ENCODE measurements around the gene EVPL.
"Not testable (repeated sequence)": the region's sequence is repeated elsewhere in the genome, so short reads cannot be mapped to it uniquely, and the experiment has no call there.

EVPL gene

GRCh38 chr17:76027159-76027839 lies at the start of gene EVPL:
Gene EVPL (minus strand): TSS chr17:76027306. CDS start chr17:76027198, 108 bp downstream.
- DNase-seq = no peak

GRCh38 chr17:76076146-76076764 lies 49.1 kb upstream of the EVPL start:
- no peak for DNase-seq

GRCh38 chr17:76075364-76076145 lies 48.4 kb upstream of the EVPL start:
- DNase-seq = no peak

GRCh38 chr17:76074390-76075363 lies 47.6 kb upstream of the EVPL start, which contains the start of gene GALR2:
Gene GALR2 (plus strand): TSS chr17:76074781. CDS start chr17:76074884, 103 bp downstream.
- no peak for DNase-seq

GRCh38 chr17:76072148-76072858 lies 45.2 kb upstream of the EVPL start, which contains the start of gene SRP68:
Gene SRP68 (minus strand): TSS chr17:76072517. CDS start chr17:76072491, 26 bp downstream.
- DNase-seq = peak; percentile 20 to 97 (median 92)

- no peak for DNase-seq
Observed at GRCh38 chr17:76071531-76072147, 44.5 kb upstream of the EVPL start.

GRCh38 chr17:76065775-76066174 lies 38.7 kb upstream of the EVPL start:
- DNase-seq = no peak

GRCh38 chr17:76063875-76064546 lies 36.9 kb upstream of the EVPL start:
- no peak for DNase-seq

GRCh38 chr17:76058264-76058663 lies 31.2 kb upstream of the EVPL start:
- DNase-seq = not testable (repeated sequence)

GRCh38 chr17:76056882-76057281 lies 29.8 kb upstream of the EVPL start:
- DNase-seq = no peak

GRCh38 chr17:76054112-76054476 lies 27.0 kb upstream of the EVPL start:
- DNase-seq = no peak

- DNase-seq = peak in 3 of 56 donors; percentile 7 to 48 (median 7)
Observed at GRCh38 chr17:76053246-76054111, 26.4 kb upstream of the EVPL start.

GRCh38 chr17:76051561-76051960 lies 24.5 kb upstream of the EVPL start:
- DNase-seq = no peak

GRCh38 chr17:76050538-76051467 lies 23.7 kb upstream of the EVPL start:
- DNase-seq = no peak

GRCh38 chr17:76049836-76050537 lies 22.9 kb upstream of the EVPL start:
- DNase-seq = no peak

GRCh38 chr17:76049239-76049638 lies 22.1 kb upstream of the EVPL start:
- no peak for DNase-seq

Data from nucleus accumbens (tissue), 56 donors.